GM23338 (cell line): ENCODE measurements around the gene DYRK4. TPM values are rescaled to one million over a fixed set of nuclear protein-coding genes. Genes with fewer than 3 reads are reported as not detected.

Source experiments
- ATAC-seq: fragments of 200-7000 bp; cut with Tn5 transposase; 3 replicates; pipeline ENCODE4 v1.9.1; 2020
- DNase-seq: peaks from one replicate; pipeline ENCODE4 v3.0.0-alpha.2; 2015; ENCODE audit warnings: low spot score
- H2AFZ ChIP-seq: fragments of 200-600 bp; sonication (generic); 2 replicates; pipeline ENCODE4 v1.8.0; 2016; ENCODE audit warnings: antibody characterized with exemption, mild to moderate bottlenecking, moderate library complexity
- H3F3A ChIP-seq: fragments of 200-600 bp; sonication (generic); replicated peaks from 2 replicates; pipeline ENCODE4 v1.8.0; 2017; ENCODE audit warnings: antibody characterized with exemption, mixed run types, low read depth
- H3K27ac ChIP-seq: fragments of 200-600 bp; sonication (generic); 2 replicates; pipeline ENCODE4 v1.6.1; 2016; ENCODE audit warnings: low read depth
- H3K27me3 ChIP-seq: fragments of 200-600 bp; sonication (generic); 2 replicates; pipeline ENCODE4 v1.8.0; 2016; ENCODE audit warnings: mild to moderate bottlenecking, mixed run types, moderate library complexity; ENCODE audit not compliant: insufficient read depth
- H3K36me3 ChIP-seq: fragments of 200-600 bp; sonication (generic); 2 replicates; pipeline ENCODE4 v1.8.0; 2016; ENCODE audit warnings: mild to moderate bottlenecking; ENCODE audit not compliant: insufficient read depth
- H3K4me1 ChIP-seq: fragments of 200-600 bp; sonication (generic); 2 replicates; pipeline ENCODE4 v1.8.0; 2016; ENCODE audit warnings: mild to moderate bottlenecking, moderate library complexity; ENCODE audit not compliant: insufficient read depth
- H3K4me2 ChIP-seq: fragments of 200-600 bp; sonication (generic); 2 replicates; pipeline ENCODE4 v1.7.1; 2017; ENCODE audit warnings: mixed run types
- H3K4me3 ChIP-seq: fragments of 200-600 bp; sonication (generic); 2 replicates; pipeline ENCODE4 v1.6.1; 2016; ENCODE audit warnings: mixed run types
- H3K79me2 ChIP-seq: fragments of 200-600 bp; sonication (generic); replicated peaks from 2 replicates; pipeline ENCODE4 v1.8.0; 2017; ENCODE audit warnings: mild to moderate bottlenecking; ENCODE audit not compliant: insufficient read depth
- H3K9me2 ChIP-seq: fragments of 200-600 bp; sonication (generic); 2 replicates; pipeline ENCODE4 v1.8.0; 2017; ENCODE audit not compliant: insufficient read depth
- H4K20me1 ChIP-seq: fragments of 200-600 bp; sonication (generic); replicated peaks from 2 replicates; pipeline ENCODE4 v1.8.0; 2017; ENCODE audit warnings: mild to moderate bottlenecking; ENCODE audit not compliant: insufficient read depth
- H3K27ac Mint-ChIP-seq: 2 replicates; pipeline ENCODE4 v1.8.0; 2020; ENCODE audit warnings: inconsistent platforms, mild to moderate bottlenecking, moderate library complexity, mixed read lengths
- H3K27me3 Mint-ChIP-seq: 3 replicates; pipeline ENCODE4 v1.8.0; 2022; ENCODE audit warnings: low read depth, mild to moderate bottlenecking, moderate library complexity, mixed read lengths, inconsistent platforms; ENCODE audit not compliant: insufficient read depth, poor library complexity
- H3K36me3 Mint-ChIP-seq: 3 replicates; pipeline ENCODE4 v1.8.0; 2021; ENCODE audit warnings: low read depth, mild to moderate bottlenecking, inconsistent platforms, moderate library complexity, mixed read lengths
- H3K4me1 Mint-ChIP-seq: 3 replicates; pipeline ENCODE4 v1.8.0; 2020; ENCODE audit warnings: mild to moderate bottlenecking, inconsistent platforms, mixed read lengths
- H3K4me3 Mint-ChIP-seq: 3 replicates; pipeline ENCODE4 v1.8.0; 2021; ENCODE audit warnings: moderate library complexity, mild to moderate bottlenecking, inconsistent platforms, mixed read lengths
- H3K9me3 Mint-ChIP-seq: 3 replicates; pipeline ENCODE4 v1.8.0; 2020; ENCODE audit warnings: moderate library complexity, mild to moderate bottlenecking, inconsistent platforms, mixed read lengths
- EZH2 ChIP-seq: fragments of 200-600 bp; sonication (generic); IDR thresholded peaks from one replicate; pipeline ENCODE4 v1.8.0; 2017; ENCODE audit warnings: antibody characterized with exemption, mild to moderate bottlenecking, low read depth; ENCODE audit not compliant: unreplicated experiment
- EZH2phosphoT487 ChIP-seq: fragments of 200-600 bp; sonication (generic); IDR thresholded peaks from one replicate; pipeline ENCODE4 v1.8.1; 2018; ENCODE audit warnings: antibody characterized with exemption; ENCODE audit not compliant: unreplicated experiment
- NANOG ChIP-seq: IDR thresholded peaks from 2 replicates; pipeline ENCODE4 v1.6.1; 2016; ENCODE audit warnings: antibody characterized with exemption, borderline replicate concordance
- POLR2AphosphoS5 ChIP-seq: IDR thresholded peaks from 2 replicates; pipeline ENCODE4 v1.6.1; 2016; ENCODE audit warnings: antibody characterized with exemption, low read depth
- STAT1 ChIP-seq: IDR thresholded peaks from one replicate; pipeline ENCODE4 v1.6.1; 2016; ENCODE audit warnings: antibody characterized with exemption; ENCODE audit not compliant: unreplicated experiment
- ZNF114 ChIP-seq: fragments of 250-450 bp; sonication (Bioruptor Pico); IDR thresholded peaks from 2 replicates; pipeline ENCODE4 v1.5.0; 2020; ENCODE audit warnings: mild to moderate bottlenecking, moderate library complexity
- ZNF331 ChIP-seq: fragments of 250-450 bp; sonication (Bioruptor Pico); IDR thresholded peaks from 2 replicates; pipeline ENCODE4 v1.5.0; 2020; ENCODE audit warnings: low read depth, mild to moderate bottlenecking, moderate library complexity
- polyA plus RNA-seq: library from polyadenylated mRNA; unstranded; fragments of >200 nt; fragmentation: Nextera tagmentation; extraction: Ambion mirVana; gene quantifications from 2 replicates; pipeline ENCODE4 v1.2.1, GENCODE V29; 2016
- total RNA-seq: library from RNA; depleted of rRNA; stranded (reverse); fragments of >200 nt; shearing (Covaris generic); gene quantifications from 2 replicates; pipeline ENCODE4 v1.2.3, GENCODE V29; 2014
- TF ChIP-seq, protein P1 (sequence below): fragments of 250-450 bp; sonication (Bioruptor Pico); IDR thresholded peaks from 2 replicates; pipeline ENCODE4 v1.5.0; 2020; ENCODE audit warnings: mild to moderate bottlenecking, moderate library complexity
- TF ChIP-seq, protein P2 (sequence below): IDR thresholded peaks from 2 replicates; pipeline ENCODE4 v1.6.1; 2016; ENCODE audit warnings: antibody characterized with exemption

Gene DYRK4
- total and polyA plus RNA-seq, 2 experiments from 2014 or later, result 11.3 to 16.9 TPM

DNA sequence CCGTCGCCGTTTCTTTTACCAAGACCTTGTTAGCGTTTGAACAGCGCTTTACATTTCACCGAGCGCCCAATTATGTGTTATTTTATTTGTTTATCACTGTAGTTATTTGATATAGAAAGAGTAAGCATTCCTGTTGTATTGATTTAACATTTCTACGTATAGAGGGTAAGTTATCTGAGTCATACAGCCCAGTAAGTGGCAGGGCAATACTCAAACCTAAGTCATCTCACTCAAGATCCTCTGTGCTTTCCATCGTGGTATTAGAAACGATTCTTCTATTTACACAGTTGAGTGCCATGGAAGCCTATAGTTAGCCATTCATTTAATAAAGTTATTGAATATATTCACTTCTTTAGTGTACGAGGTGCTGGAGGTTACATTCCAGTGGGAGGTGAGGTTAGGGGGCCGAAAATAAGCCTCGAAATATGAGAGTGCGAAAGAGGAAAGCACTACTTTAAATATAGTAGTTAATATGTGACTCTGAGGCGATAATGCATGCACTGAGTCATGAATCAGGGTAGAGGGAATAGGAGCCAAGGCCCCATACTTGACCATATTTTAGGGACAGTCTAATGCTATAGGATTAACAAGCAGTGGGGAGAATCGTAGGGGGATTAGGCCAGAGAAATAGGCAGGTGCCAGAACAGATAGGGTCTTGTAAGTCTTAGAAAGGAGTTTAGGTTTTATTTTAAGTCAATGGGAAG, 22.7 kb upstream of the DYRK4 start:
- Histone ChIP-seq H3F3A (no peaks in the 10 kb centered on the region), H4K20me1 (no peaks in the 10 kb centered on the region), H3K27ac (peak overlapping the region; percentile 7), H3K4me3 (peak overlapping the region; percentile 72), H3K36me3 (peaks cover 9% of the 10 kb centered on the region; the same call in 1 of the 2 replicates), H3K27me3 (no peaks in the 10 kb centered on the region), H2AFZ (no peak overlapping the region; the same call in 1 of the 2 replicates), H3K4me2 (peak overlapping the region; percentile 91), H3K9me2 (no peaks in the 10 kb centered on the region), H3K4me1 (no peaks in the 10 kb centered on the region), H3K79me2 (peaks cover 35% of the 10 kb centered on the region)
- Mint-ChIP-seq H3K27me3 (no peaks in the 10 kb centered on the region), H3K27ac (peak overlapping the region; percentile 99), H3K4me3 (peak overlapping the region; percentile 93), H3K9me3 (no peaks in the 10 kb centered on the region; the same call in 2 of the 3 replicates), H3K4me1 (peaks cover 8% of the 10 kb centered on the region), H3K36me3 (peaks cover 13% of the 10 kb centered on the region; the same call in 2 of the 3 replicates)
- ATAC-seq (no peak), DNase-seq (no peak)
- TF ChIP-seq, protein P1, sequence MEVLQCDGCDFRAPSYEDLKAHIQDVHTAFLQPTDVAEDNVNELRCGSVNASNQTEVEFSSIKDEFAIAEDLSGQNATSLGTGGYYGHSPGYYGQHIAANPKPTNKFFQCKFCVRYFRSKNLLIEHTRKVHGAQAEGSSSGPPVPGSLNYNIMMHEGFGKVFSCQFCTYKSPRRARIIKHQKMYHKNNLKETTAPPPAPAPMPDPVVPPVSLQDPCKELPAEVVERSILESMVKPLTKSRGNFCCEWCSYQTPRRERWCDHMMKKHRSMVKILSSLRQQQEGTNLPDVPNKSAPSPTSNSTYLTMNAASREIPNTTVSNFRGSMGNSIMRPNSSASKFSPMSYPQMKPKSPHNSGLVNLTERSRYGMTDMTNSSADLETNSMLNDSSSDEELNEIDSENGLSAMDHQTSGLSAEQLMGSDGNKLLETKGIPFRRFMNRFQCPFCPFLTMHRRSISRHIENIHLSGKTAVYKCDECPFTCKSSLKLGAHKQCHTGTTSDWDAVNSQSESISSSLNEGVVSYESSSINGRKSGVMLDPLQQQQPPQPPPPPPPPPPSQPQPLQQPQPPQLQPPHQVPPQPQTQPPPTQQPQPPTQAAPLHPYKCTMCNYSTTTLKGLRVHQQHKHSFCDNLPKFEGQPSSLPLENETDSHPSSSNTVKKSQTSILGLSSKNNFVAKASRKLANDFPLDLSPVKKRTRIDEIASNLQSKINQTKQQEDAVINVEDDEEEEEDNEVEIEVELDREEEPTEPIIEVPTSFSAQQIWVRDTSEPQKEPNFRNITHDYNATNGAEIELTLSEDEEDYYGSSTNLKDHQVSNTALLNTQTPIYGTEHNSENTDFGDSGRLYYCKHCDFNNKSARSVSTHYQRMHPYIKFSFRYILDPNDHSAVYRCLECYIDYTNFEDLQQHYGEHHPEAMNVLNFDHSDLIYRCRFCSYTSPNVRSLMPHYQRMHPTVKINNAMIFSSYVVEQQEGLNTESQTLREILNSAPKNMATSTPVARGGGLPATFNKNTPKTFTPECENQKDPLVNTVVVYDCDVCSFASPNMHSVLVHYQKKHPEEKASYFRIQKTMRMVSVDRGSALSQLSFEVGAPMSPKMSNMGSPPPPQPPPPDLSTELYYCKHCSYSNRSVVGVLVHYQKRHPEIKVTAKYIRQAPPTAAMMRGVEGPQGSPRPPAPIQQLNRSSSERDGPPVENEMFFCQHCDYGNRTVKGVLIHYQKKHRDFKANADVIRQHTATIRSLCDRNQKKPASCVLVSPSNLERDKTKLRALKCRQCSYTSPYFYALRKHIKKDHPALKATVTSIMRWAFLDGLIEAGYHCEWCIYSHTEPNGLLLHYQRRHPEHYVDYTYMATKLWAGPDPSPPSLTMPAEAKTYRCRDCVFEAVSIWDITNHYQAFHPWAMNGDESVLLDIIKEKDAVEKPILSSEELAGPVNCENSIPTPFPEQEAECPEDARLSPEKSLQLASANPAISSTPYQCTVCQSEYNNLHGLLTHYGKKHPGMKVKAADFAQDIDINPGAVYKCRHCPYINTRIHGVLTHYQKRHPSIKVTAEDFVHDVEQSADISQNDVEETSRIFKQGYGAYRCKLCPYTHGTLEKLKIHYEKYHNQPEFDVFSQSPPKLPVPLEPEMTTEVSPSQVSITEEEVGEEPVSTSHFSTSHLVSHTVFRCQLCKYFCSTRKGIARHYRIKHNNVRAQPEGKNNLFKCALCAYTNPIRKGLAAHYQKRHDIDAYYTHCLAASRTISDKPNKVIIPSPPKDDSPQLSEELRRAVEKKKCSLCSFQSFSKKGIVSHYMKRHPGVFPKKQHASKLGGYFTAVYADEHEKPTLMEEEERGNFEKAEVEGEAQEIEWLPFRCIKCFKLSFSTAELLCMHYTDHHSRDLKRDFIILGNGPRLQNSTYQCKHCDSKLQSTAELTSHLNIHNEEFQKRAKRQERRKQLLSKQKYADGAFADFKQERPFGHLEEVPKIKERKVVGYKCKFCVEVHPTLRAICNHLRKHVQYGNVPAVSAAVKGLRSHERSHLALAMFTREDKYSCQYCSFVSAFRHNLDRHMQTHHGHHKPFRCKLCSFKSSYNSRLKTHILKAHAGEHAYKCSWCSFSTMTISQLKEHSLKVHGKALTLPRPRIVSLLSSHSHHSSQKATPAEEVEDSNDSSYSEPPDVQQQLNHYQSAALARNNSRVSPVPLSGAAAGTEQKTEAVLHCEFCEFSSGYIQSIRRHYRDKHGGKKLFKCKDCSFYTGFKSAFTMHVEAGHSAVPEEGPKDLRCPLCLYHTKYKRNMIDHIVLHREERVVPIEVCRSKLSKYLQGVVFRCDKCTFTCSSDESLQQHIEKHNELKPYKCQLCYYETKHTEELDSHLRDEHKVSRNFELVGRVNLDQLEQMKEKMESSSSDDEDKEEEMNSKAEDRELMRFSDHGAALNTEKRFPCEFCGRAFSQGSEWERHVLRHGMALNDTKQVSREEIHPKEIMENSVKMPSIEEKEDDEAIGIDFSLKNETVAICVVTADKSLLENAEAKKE (CRISPR knock-in tag), result no peak

DNA sequence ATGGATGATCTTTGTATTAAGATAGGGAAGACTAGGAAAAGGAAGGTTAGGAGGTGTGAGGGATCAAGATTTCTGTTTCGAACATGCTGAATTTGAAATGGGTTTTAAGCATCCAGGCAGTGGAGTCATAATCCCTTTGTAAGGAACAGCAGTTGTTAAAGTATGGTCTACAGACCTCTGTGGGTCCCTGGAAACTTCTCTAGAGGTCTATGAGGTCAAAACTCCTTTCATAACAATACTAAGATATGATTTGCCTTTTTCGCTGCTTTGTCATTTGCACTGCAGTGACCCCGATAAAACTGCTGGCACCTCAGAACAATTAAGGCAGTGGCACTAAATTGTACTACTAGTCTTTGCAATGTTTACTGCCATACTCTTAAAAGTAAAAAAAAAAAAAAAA, 21.8 kb upstream of the DYRK4 start:
- peak overlapping the region; percentile 10; the same call in 1 of the 2 replicates for H3K27ac Mint-ChIP-seq
- TF ChIP-seq POLR2AphosphoS5 (no peak), STAT1 (no peak), ZNF114 (no peak), EZH2 (no peak), NANOG (no peak), ZNF331 (CRISPR knock-in tag) (no peak), EZH2phosphoT487 (no peak)
- TF ChIP-seq, protein P2, sequence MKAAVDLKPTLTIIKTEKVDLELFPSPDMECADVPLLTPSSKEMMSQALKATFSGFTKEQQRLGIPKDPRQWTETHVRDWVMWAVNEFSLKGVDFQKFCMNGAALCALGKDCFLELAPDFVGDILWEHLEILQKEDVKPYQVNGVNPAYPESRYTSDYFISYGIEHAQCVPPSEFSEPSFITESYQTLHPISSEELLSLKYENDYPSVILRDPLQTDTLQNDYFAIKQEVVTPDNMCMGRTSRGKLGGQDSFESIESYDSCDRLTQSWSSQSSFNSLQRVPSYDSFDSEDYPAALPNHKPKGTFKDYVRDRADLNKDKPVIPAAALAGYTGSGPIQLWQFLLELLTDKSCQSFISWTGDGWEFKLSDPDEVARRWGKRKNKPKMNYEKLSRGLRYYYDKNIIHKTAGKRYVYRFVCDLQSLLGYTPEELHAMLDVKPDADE, result no peak

More for the DNA sequence above, 21.8 kb upstream of the DYRK4 start:
- Histone ChIP-seq H3K4me3 (peak overlapping the region; percentile 72), H3K4me1 (no peaks in the 10 kb centered on the region), H3F3A (no peaks in the 10 kb centered on the region), H3K36me3 (peaks cover 13% of the 10 kb centered on the region; the same call in 1 of the 2 replicates), H3K4me2 (peak overlapping the region; percentile 91; the same call in 1 of the 2 replicates), H3K9me2 (no peaks in the 10 kb centered on the region), H2AFZ (no peak overlapping the region), H3K27me3 (no peaks in the 10 kb centered on the region), H3K79me2 (peaks cover 35% of the 10 kb centered on the region), H3K27ac (no peak overlapping the region), H4K20me1 (no peaks in the 10 kb centered on the region)
- DNase-seq, result no peak
- Mint-ChIP-seq H3K27me3 (no peaks in the 10 kb centered on the region), H3K4me3 (peak overlapping the region; percentile 93), H3K4me1 (peaks cover 8% of the 10 kb centered on the region), H3K36me3 (peaks cover 22% of the 10 kb centered on the region; the same call in 2 of the 3 replicates), H3K9me3 (no peaks in the 10 kb centered on the region; the same call in 2 of the 3 replicates)
- ATAC-seq, result no peak
